ENCODE results near the gene CBFA2T3. TPM values are rescaled to one million over a fixed set of nuclear protein-coding genes. Genes with fewer than 3 reads are reported as not detected.

CBFA2T3 gene
- total RNA-seq, 1 experiment from 2014 or later: 13.7 TPM

GRCh38 chr16:88896238-88897070, 80.6 kb downstream of the CBFA2T3 start:
- ChIA-PET CTCF (interaction anchor here (0.5 kb wide), 1 partner anchor 123 kb away, joined by 9 read pairs; no protein-coding TSS in a partner anchor), POLR2A (no interaction called here)
- DNase-seq (ENCODE audit: low read depth, low spot score) (no peak), ATAC-seq (no peak)
- in situ Hi-C loops (cut with HindIII; ENCODE audit: low pct_unique_long_range_greater_than_20kb, low sequenced_read_pairs): no loop called here
- BruUV-seq (replicated peaks): no TSS peak
- Histone ChIP-seq H3K36me3 (ENCODE audit: control insufficient read depth, insufficient read depth, low read length) (no peaks in the 10 kb centered on the region), H3K4me1 (ENCODE audit: control insufficient read depth, insufficient read depth, low read length) (no peaks in the 10 kb centered on the region), H3K27ac (ENCODE audit: low read length) (no peak overlapping the region), H3K4me3 (ENCODE audit: low read depth in 2 of 2, low read length in 2 of 2) (no peak overlapping the region), H3K9me3 (ENCODE audit: control insufficient read depth, insufficient read depth, low read depth, low read length) (no peaks in the 10 kb centered on the region), H3K27me3 (ENCODE audit: control insufficient read depth, insufficient read depth, low read length) (no peaks in the 10 kb centered on the region)
- TF ChIP-seq REST (IDR thresholded peaks at IDR 0.05; ENCODE audit: insufficient read depth in 1 of 2, low read depth in 2 of 2, low read length in 1 of 2) (no peak), CTCF (IDR thresholded peaks at IDR 0.05) (no peak), TCF7L2 (IDR thresholded peaks at IDR 0.05; ENCODE audit: low read depth, low read length) (no peak), SIN3A (IDR thresholded peaks at IDR 0.05; ENCODE audit: borderline replicate concordance, insufficient read depth, low read depth, low read length) (no peak), POLR2AphosphoS5 (IDR thresholded peaks at IDR 0.05; ENCODE audit: low read depth, low read length) (no peak)
- intact Hi-C loops (cut with micrococcal nuclease; ENCODE audit: unreplicated experiment): no loop called here

GRCh38 chr16:88895335-88895734, 81.7 kb downstream of the CBFA2T3 start:
- H3K27ac ChIP-seq (ENCODE audit: low read length): no peak overlapping the region
- ChIA-PET CTCF (no interaction called here), POLR2A (no interaction called here)
- in situ Hi-C loops (cut with HindIII; ENCODE audit: low pct_unique_long_range_greater_than_20kb, low sequenced_read_pairs) (no loop called here), intact Hi-C loops (cut with micrococcal nuclease; ENCODE audit: unreplicated experiment) (no loop called here)
- DNase-seq (ENCODE audit: low read depth, low spot score) (no peak), ATAC-seq (no peak)
- H3K4me3 ChIP-seq (ENCODE audit: low read depth in 2 of 2, low read length in 2 of 2): no peak overlapping the region
- H3K36me3 ChIP-seq (ENCODE audit: control insufficient read depth, insufficient read depth, low read length): no peaks in the 10 kb centered on the region
- TF ChIP-seq POLR2AphosphoS5 (IDR thresholded peaks at IDR 0.05; ENCODE audit: low read depth, low read length) (no peak), CTCF (IDR thresholded peaks at IDR 0.05) (no peak), REST (IDR thresholded peaks at IDR 0.05; ENCODE audit: insufficient read depth in 1 of 2, low read depth in 2 of 2, low read length in 1 of 2) (no peak)
- H3K4me1 ChIP-seq (ENCODE audit: control insufficient read depth, insufficient read depth, low read length): no peaks in the 10 kb centered on the region
- no peaks in the 10 kb centered on the region for H3K27me3 ChIP-seq (ENCODE audit: control insufficient read depth, insufficient read depth, low read length)
- BruUV-seq (replicated peaks): no TSS peak
- H3K9me3 ChIP-seq (ENCODE audit: control insufficient read depth, insufficient read depth, low read depth, low read length): no peaks in the 10 kb centered on the region
